Activated T-cell treated with anti-CD3 and anti-CD28 coated beads, Interleukin-2, amount 50 U/mL, for 4 hours (primary cell): ENCODE data around the gene EXOSC9. TPM values are rescaled to one million over a fixed set of nuclear protein-coding genes. Genes with fewer than 3 reads are reported as not detected.
"Not testable (repeated sequence)": the region's sequence is repeated elsewhere in the genome, so short reads cannot be mapped to it uniquely, and the experiment has no call there.

Source experiments
- ATAC-seq, 2 donors: fragments of 200-7000 bp; cut with Tn5 transposase; one replicate each; pipeline ENCODE4 v1.10.0; 2021
- DNase-seq: peaks from one replicate; pipeline ENCODE4 v3.0.0-alpha.2; 2020
- H3K27me3 Mint-ChIP-seq: one replicate; pipeline ENCODE4 v1.8.0; 2021; ENCODE audit warnings: low read depth, mixed read lengths
- H3K36me3 Mint-ChIP-seq: one replicate; pipeline ENCODE4 v1.8.0; 2022; ENCODE audit warnings: mixed read lengths; ENCODE audit not compliant: insufficient read depth
- H3K4me1 Mint-ChIP-seq: one replicate; pipeline ENCODE4 v1.8.0; 2021; ENCODE audit warnings: low read depth, mixed read lengths
- H3K4me3 Mint-ChIP-seq: one replicate; pipeline ENCODE4 v1.8.0; 2021; ENCODE audit warnings: mild to moderate bottlenecking, moderate library complexity, mixed read lengths
- H3K9me3 Mint-ChIP-seq: one replicate; pipeline ENCODE4 v1.8.0; 2021; ENCODE audit warnings: mixed read lengths
- total RNA-seq, 3 donors: library from RNA; stranded (reverse); gene quantifications; one replicate each; pipeline ENCODE4 v1.2.1, GENCODE V29; 2021

The EXOSC9 gene
- 10 to 100 TPM; 78.1 to 80.9 (median 80.7) TPM for total RNA-seq

GRCh38 chr4:121800961-121801714 is at the start of gene EXOSC9:
EXOSC9 (plus strand) TSS chr4:121801323; CDS start chr4:121801425, 102 bp downstream.
- DNase-seq, result peak; percentile 93

GRCh38 chr4:121752142-121752541 is 49.0 kb upstream of the EXOSC9 start:
- H3K4me3 Mint-ChIP-seq, DNase-seq, ATAC-seq, H3K36me3 Mint-ChIP-seq, H3K9me3 Mint-ChIP-seq, H3K4me1 Mint-ChIP-seq: not testable (repeated sequence)
- H3K27me3 Mint-ChIP-seq, result peaks cover 40% of the 10 kb centered on the region

More at GRCh38 chr4:121800961-121801714, at the start of gene EXOSC9:
- Mint-ChIP-seq H3K36me3 (peaks cover 15% of the 10 kb centered on the region), H3K4me3 (peak within 1 kb of the TSS; percentile 92), H3K4me1 (peaks cover 42% of the 10 kb centered on the region), H3K9me3 (no peaks in the 10 kb centered on the region), H3K27me3 (no peaks in the 10 kb centered on the region)
- peak; percentile 78 for ATAC-seq

- Mint-ChIP-seq H3K36me3 (no peaks in the 10 kb centered on the region), H3K27me3 (peaks cover 54% of the 10 kb centered on the region), H3K9me3 (peaks cover 4% of the 10 kb centered on the region), H3K4me1 (peaks cover 3% of the 10 kb centered on the region), H3K4me3 (no peak overlapping the region)
- DNase-seq (no peak), ATAC-seq (no peak)
These were observed 42.1 kb upstream of the EXOSC9 start for GRCh38 chr4:121758925-121759568.

GRCh38 chr4:121760205-121760604 is 40.9 kb upstream of the EXOSC9 start:
- Mint-ChIP-seq H3K4me1 (peaks cover 5% of the 10 kb centered on the region), H3K27me3 (peaks cover 53% of the 10 kb centered on the region), H3K4me3 (no peak overlapping the region), H3K9me3 (peaks cover 4% of the 10 kb centered on the region), H3K36me3 (no peaks in the 10 kb centered on the region)
- no peak for DNase-seq
- no peak for ATAC-seq

GRCh38 chr4:121764303-121764701 is 36.8 kb upstream of the EXOSC9 start:
- H3K36me3 Mint-ChIP-seq, result no peaks in the 10 kb centered on the region
- H3K4me1 Mint-ChIP-seq, result peaks cover 9% of the 10 kb centered on the region
- no peak for DNase-seq
- H3K27me3 Mint-ChIP-seq, result peaks cover 67% of the 10 kb centered on the region
- no peak for ATAC-seq
- no peaks in the 10 kb centered on the region for H3K9me3 Mint-ChIP-seq
- H3K4me3 Mint-ChIP-seq, result peak overlapping the region; percentile 6

GRCh38 chr4:121764702-121765367 is 36.3 kb upstream of the EXOSC9 start, which contains the start of gene SMIM43:
SMIM43 (minus strand) TSS chr4:121765164; CDS start chr4:121765105, 59 bp downstream.
- Mint-ChIP-seq H3K9me3 (no peaks in the 10 kb centered on the region), H3K27me3 (peaks cover 67% of the 10 kb centered on the region)

GRCh38 chr4:121765368-121765705 is 35.8 kb upstream of the EXOSC9 start:
- DNase-seq, result no peak
- Mint-ChIP-seq H3K4me3 (peak overlapping the region; percentile 49), H3K27me3 (peaks cover 65% of the 10 kb centered on the region), H3K4me1 (peaks cover 9% of the 10 kb centered on the region), H3K36me3 (no peaks in the 10 kb centered on the region), H3K9me3 (no peaks in the 10 kb centered on the region)
- ATAC-seq, result no peak

More at GRCh38 chr4:121764702-121765367, 36.3 kb upstream of the EXOSC9 start, which contains the start of gene SMIM43:
- ATAC-seq, result peak; percentile 41
- Mint-ChIP-seq H3K36me3 (no peaks in the 10 kb centered on the region), H3K4me3 (peak within 1 kb of the TSS; percentile 49), H3K4me1 (peaks cover 9% of the 10 kb centered on the region)
- DNase-seq, result no peak

GRCh38 chr4:121765971-121766538 is 35.1 kb upstream of the EXOSC9 start:
- DNase-seq (no peak), ATAC-seq (no peak)
- peaks cover 9% of the 10 kb centered on the region for H3K4me1 Mint-ChIP-seq
- H3K36me3 Mint-ChIP-seq, result no peaks in the 10 kb centered on the region
- H3K27me3 Mint-ChIP-seq, result peaks cover 64% of the 10 kb centered on the region
- no peaks in the 10 kb centered on the region for H3K9me3 Mint-ChIP-seq
- H3K4me3 Mint-ChIP-seq, result no peak overlapping the region

GRCh38 chr4:121767166-121767565 is 34.0 kb upstream of the EXOSC9 start:
- ATAC-seq (no peak), DNase-seq (no peak)
- H3K9me3 Mint-ChIP-seq, result no peaks in the 10 kb centered on the region
- H3K27me3 Mint-ChIP-seq, result peaks cover 59% of the 10 kb centered on the region
- peaks cover 9% of the 10 kb centered on the region for H3K4me1 Mint-ChIP-seq
- no peak overlapping the region for H3K4me3 Mint-ChIP-seq
- no peaks in the 10 kb centered on the region for H3K36me3 Mint-ChIP-seq

GRCh38 chr4:121769341-121769740 is 31.8 kb upstream of the EXOSC9 start:
- H3K27me3 Mint-ChIP-seq, result peaks cover 40% of the 10 kb centered on the region

GRCh38 chr4:121771869-121772268 is 29.3 kb upstream of the EXOSC9 start:
- DNase-seq (no peak), ATAC-seq (no peak)
- H3K4me3 Mint-ChIP-seq, result no peak overlapping the region
- H3K4me1 Mint-ChIP-seq, result no peaks in the 10 kb centered on the region
- H3K27me3 Mint-ChIP-seq, result peaks cover 24% of the 10 kb centered on the region
- H3K36me3 Mint-ChIP-seq, result no peaks in the 10 kb centered on the region
- H3K9me3 Mint-ChIP-seq, result no peaks in the 10 kb centered on the region

More at GRCh38 chr4:121769341-121769740, 31.8 kb upstream of the EXOSC9 start:
- ATAC-seq, result no peak
- Mint-ChIP-seq H3K9me3 (no peaks in the 10 kb centered on the region), H3K4me3 (no peak overlapping the region), H3K36me3 (no peaks in the 10 kb centered on the region), H3K4me1 (peaks cover 4% of the 10 kb centered on the region)
- DNase-seq, result no peak

GRCh38 chr4:121773883-121774282 is 27.2 kb upstream of the EXOSC9 start:
- no peaks in the 10 kb centered on the region for H3K4me1 Mint-ChIP-seq
- no peaks in the 10 kb centered on the region for H3K9me3 Mint-ChIP-seq
- H3K4me3 Mint-ChIP-seq, result no peak overlapping the region
- H3K27me3 Mint-ChIP-seq, result peaks cover 17% of the 10 kb centered on the region
- ATAC-seq (no peak), DNase-seq (no peak)
- H3K36me3 Mint-ChIP-seq, result no peaks in the 10 kb centered on the region

- H3K9me3 Mint-ChIP-seq, result no peaks in the 10 kb centered on the region
- H3K36me3 Mint-ChIP-seq, result no peaks in the 10 kb centered on the region
- H3K4me3 Mint-ChIP-seq, result no peak overlapping the region
- DNase-seq (no peak), ATAC-seq (no peak)
- no peaks in the 10 kb centered on the region for H3K4me1 Mint-ChIP-seq
- H3K27me3 Mint-ChIP-seq, result peaks cover 17% of the 10 kb centered on the region
These were observed 24.3 kb upstream of the EXOSC9 start for GRCh38 chr4:121776610-121777401.
